Kasumi-1 (cell line): Measurements from ENCODE around the gene ECE1.
A peak's percentile ranks its signal among the peaks of the same experiment; 100 is the strongest.
"Not testable (repeated sequence)": the region's sequence is repeated elsewhere in the genome, so short reads cannot be mapped to it uniquely, and the experiment has no call there.

Experiments
- DNase-seq, 2 experiments: peaks; one replicate each; lab custom pipeline; 2025; lab: John Stamatoyannopoulos, UW

Gene ECE1

GRCh38 chr1:21228224-21228623, 62.0 kb downstream of the ECE1 start:
- DNase-seq, result not testable (repeated sequence)

GRCh38 chr1:21225065-21225464, 65.2 kb downstream of the ECE1 start:
- DNase-seq, result no peak

GRCh38 chr1:21220815-21221214, 69.4 kb downstream of the ECE1 start:
- DNase-seq, result no peak

- DNase-seq, result no peak
Observed at GRCh38 chr1:21219674-21220073, 70.6 kb downstream of the ECE1 start.

GRCh38 chr1:21217812-21218596, 72.3 kb downstream of the ECE1 start:
- peak; percentile 43 to 49 for DNase-seq

- DNase-seq, result peak; percentile 17 to 43
Observed at GRCh38 chr1:21216835-21217811, 73.1 kb downstream of the ECE1 start.

- no peak for DNase-seq
Observed at GRCh38 chr1:21212126-21212525, 78.1 kb downstream of the ECE1 start.

GRCh38 chr1:21208137-21208700, 82.0 kb downstream of the ECE1 start:
- DNase-seq, result not testable (repeated sequence)

- DNase-seq, result no peak
Observed at GRCh38 chr1:21206117-21206516, 84.1 kb downstream of the ECE1 start.

- no peak for DNase-seq
Observed at GRCh38 chr1:21205416-21205815, 84.8 kb downstream of the ECE1 start.

- DNase-seq, result no peak
Observed at GRCh38 chr1:21201650-21202049, 88.6 kb downstream of the ECE1 start.

GRCh38 chr1:21201238-21201637, 89.0 kb downstream of the ECE1 start:
- DNase-seq, result not testable (repeated sequence)

- DNase-seq, result no peak
Observed at GRCh38 chr1:21200767-21201166, 89.5 kb downstream of the ECE1 start.

- DNase-seq, result no peak
Observed at GRCh38 chr1:21198929-21199328, 91.3 kb downstream of the ECE1 start.

- DNase-seq, result no peak
Observed at GRCh38 chr1:21192871-21193270, 97.4 kb downstream of the ECE1 start.

- no peak for DNase-seq
Observed at GRCh38 chr1:21192284-21192683, 98.0 kb downstream of the ECE1 start.

- DNase-seq, result not testable (repeated sequence)
Observed at GRCh38 chr1:21190771-21191170, 99.5 kb downstream of the ECE1 start.

- DNase-seq, result no peak
Observed at GRCh38 chr1:21189906-21190500, 100.3 kb downstream of the ECE1 start.

GRCh38 chr1:21189421-21189820, 100.8 kb downstream of the ECE1 start:
- DNase-seq, result no peak

GRCh38 chr1:21188235-21188634, 102.0 kb downstream of the ECE1 start:
- DNase-seq, result no peak

- DNase-seq, result no peak
Observed at GRCh38 chr1:21185221-21185731, 105.0 kb downstream of the ECE1 start.

- DNase-seq, result peak; percentile 55 to 70
Observed at GRCh38 chr1:21184276-21184675, 106.0 kb downstream of the ECE1 start.
